ENCODE data around the gene DCLRE1B.

DCLRE1B gene

DNA sequence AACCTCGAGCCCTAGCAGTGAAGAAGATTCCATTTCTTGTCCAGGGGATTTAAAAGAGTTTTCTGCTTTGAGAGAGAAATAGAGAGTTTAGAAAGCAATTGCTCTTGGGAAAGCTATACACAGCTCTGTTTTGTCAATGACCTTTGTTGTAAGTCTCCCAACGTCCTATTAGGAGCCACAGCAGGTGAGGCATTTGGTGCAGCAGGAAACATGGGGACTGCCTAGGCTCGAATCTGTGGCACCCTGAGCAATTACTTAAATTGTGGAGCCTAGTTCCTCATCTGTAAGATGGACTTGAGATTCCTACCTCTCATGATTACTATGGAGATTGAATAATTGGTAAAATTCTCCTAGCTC, 8.2 kb downstream of the DCLRE1B start:
- Histone ChIP-seq H3K9me3 (replicated peaks; ENCODE audit: low read length) (no peaks in the 10 kb centered on the region), H3K27me3 (ENCODE audit: control insufficient read depth, insufficient read depth, low read length) (no peaks in the 10 kb centered on the region), H3K36me3 (ENCODE audit: insufficient read depth, low read length) (peaks cover 19% of the 10 kb centered on the region), H3K9ac (ENCODE audit: low read depth, low read length) (peak overlapping the region; percentile 47), H3K4me3 (ENCODE audit: low read length) (peak overlapping the region; percentile 29), H3K4me1 (ENCODE audit: control insufficient read depth, insufficient read depth, low read length) (peaks cover 13% of the 10 kb centered on the region), H3K4me2 (ENCODE audit: low read length) (peak overlapping the region; percentile 35)

DNA sequence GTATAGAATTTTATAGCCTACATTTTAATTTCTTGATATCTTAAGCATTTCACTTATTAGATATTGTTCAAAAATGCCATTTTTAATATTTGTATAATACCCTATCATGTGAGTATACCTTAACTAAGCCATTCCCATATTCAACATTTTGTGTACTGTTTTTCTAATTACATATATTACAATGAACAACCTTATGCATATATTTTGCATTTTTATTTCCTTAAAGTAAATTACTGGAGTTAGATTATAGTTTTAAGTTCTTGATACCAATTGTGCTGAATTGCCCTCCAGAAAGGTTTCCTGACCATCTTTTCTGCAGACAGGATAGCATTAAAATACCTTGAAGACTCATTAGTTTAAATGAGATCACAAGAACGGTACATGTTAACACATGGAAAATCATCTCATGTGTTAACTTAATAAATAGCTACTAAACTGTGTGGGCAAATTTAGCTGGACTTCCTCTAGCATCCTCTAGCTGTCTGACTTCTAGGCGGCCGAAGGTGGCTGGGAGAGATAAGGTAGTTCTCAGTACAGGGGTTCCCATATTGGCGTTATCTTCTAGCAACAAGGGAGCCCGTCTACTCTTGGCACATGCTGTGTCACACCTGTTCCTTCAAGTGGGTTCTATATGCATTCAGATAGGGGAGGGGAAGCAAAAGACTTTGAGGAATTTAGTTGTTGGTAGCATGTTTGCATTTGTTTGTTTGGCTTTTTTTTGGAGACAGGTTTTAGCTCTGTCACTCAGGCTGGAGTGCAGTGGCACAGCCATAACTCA, 8.9 kb downstream of the DCLRE1B start:
- Histone ChIP-seq H3K9me3 (replicated peaks; ENCODE audit: low read length) (no peaks in the 10 kb centered on the region), H3K4me2 (ENCODE audit: low read length) (no peak overlapping the region), H3K4me3 (ENCODE audit: low read length) (no peak overlapping the region), H3K4me1 (ENCODE audit: control insufficient read depth, insufficient read depth, low read length) (peaks cover 13% of the 10 kb centered on the region), H3K27me3 (ENCODE audit: control insufficient read depth, insufficient read depth, low read length) (no peaks in the 10 kb centered on the region), H3K9ac (ENCODE audit: low read depth, low read length) (no peak overlapping the region), H3K36me3 (ENCODE audit: insufficient read depth, low read length) (peaks cover 19% of the 10 kb centered on the region)

- Histone ChIP-seq H3K27me3 (ENCODE audit: control insufficient read depth, insufficient read depth, low read length) (no peaks in the 10 kb centered on the region), H3K4me2 (ENCODE audit: low read length) (no peak overlapping the region), H3K36me3 (ENCODE audit: insufficient read depth, low read length) (peaks cover 2% of the 10 kb centered on the region), H3K9ac (ENCODE audit: low read depth, low read length) (no peak overlapping the region), H3K4me3 (ENCODE audit: low read length) (no peak overlapping the region), H3K9me3 (replicated peaks; ENCODE audit: low read length) (no peaks in the 10 kb centered on the region), H3K4me1 (ENCODE audit: control insufficient read depth, insufficient read depth, low read length) (peaks cover 13% of the 10 kb centered on the region)
Measured at GRCh38 chr1:113916974-113917373, 11.8 kb downstream of the DCLRE1B start.

GRCh38 chr1:113917400-113918082, 12.4 kb downstream of the DCLRE1B start:
- no peaks in the 10 kb centered on the region for H3K9me3 ChIP-seq (replicated peaks; ENCODE audit: low read length)
- H3K36me3 ChIP-seq (ENCODE audit: insufficient read depth, low read length), result no peaks in the 10 kb centered on the region
- H3K4me3 ChIP-seq (ENCODE audit: low read length), result no peak overlapping the region
- no peaks in the 10 kb centered on the region for H3K27me3 ChIP-seq (ENCODE audit: control insufficient read depth, insufficient read depth, low read length)
- no peak overlapping the region for H3K4me2 ChIP-seq (ENCODE audit: low read length)
- H3K9ac ChIP-seq (ENCODE audit: low read depth, low read length), result no peak overlapping the region
- H3K4me1 ChIP-seq (ENCODE audit: control insufficient read depth, insufficient read depth, low read length), result peaks cover 9% of the 10 kb centered on the region

DNA sequence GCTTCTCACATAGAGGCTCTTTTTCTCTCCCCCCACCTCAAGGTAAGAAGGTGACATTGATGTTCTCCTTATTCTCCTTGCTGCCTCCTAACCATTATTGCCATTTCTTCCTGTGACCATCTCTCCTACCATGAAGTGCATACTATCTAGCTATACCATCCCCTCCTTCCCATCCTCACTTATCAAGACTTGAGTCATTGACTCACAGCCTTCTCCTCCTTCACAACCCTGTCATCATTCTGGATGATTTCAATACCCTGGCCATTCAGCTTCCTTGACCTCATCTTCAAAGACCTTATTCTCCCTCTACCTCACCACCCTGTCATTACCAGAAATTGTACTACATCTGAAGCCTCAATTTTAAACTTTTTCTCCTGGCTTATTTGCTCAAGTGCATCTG, 13.1 kb downstream of the DCLRE1B start:
- H3K9ac ChIP-seq (ENCODE audit: low read depth, low read length), result no peak overlapping the region
- H3K36me3 ChIP-seq (ENCODE audit: insufficient read depth, low read length), result no peaks in the 10 kb centered on the region
- no peak overlapping the region for H3K4me2 ChIP-seq (ENCODE audit: low read length)
- H3K4me3 ChIP-seq (ENCODE audit: low read length), result no peak overlapping the region
- no peaks in the 10 kb centered on the region for H3K9me3 ChIP-seq (replicated peaks; ENCODE audit: low read length)
- peaks cover 2% of the 10 kb centered on the region for H3K4me1 ChIP-seq (ENCODE audit: control insufficient read depth, insufficient read depth, low read length)
- no peaks in the 10 kb centered on the region for H3K27me3 ChIP-seq (ENCODE audit: control insufficient read depth, insufficient read depth, low read length)

GRCh38 chr1:113922957-113923356, 17.8 kb downstream of the DCLRE1B start:
- H3K4me2 ChIP-seq (ENCODE audit: low read length), result no peak overlapping the region
- no peaks in the 10 kb centered on the region for H3K36me3 ChIP-seq (ENCODE audit: insufficient read depth, low read length)
- H3K9ac ChIP-seq (ENCODE audit: low read depth, low read length), result no peak overlapping the region
- no peak overlapping the region for H3K4me3 ChIP-seq (ENCODE audit: low read length)
- no peaks in the 10 kb centered on the region for H3K27me3 ChIP-seq (ENCODE audit: control insufficient read depth, insufficient read depth, low read length)
- no peaks in the 10 kb centered on the region for H3K9me3 ChIP-seq (replicated peaks; ENCODE audit: low read length)
- peaks cover under 1% of the 10 kb centered on the region for H3K4me1 ChIP-seq (ENCODE audit: control insufficient read depth, insufficient read depth, low read length)

DNA sequence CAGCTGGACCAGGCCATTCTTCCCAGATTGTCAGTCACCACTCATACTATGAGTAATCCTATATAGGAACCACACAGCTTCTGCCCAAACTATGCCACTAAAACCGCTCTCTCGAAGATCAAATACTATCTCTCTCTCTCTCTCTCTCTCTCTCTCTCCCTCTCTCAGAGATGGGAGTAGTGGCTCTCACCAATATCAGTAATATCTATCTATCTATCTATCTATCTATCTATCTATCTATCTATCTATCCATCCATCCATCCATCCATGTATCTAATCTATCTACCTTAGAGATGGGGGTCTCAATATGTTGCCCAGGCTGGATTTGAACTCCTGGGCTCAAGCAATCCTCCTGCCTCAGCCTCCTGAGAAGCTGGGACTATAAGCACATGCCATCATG, 19.3 kb downstream of the DCLRE1B start:
- Histone ChIP-seq H3K4me3 (ENCODE audit: low read length) (no peak overlapping the region), H3K4me2 (ENCODE audit: low read length) (no peak overlapping the region), H3K9ac (ENCODE audit: low read depth, low read length) (no peak overlapping the region), H3K27me3 (ENCODE audit: control insufficient read depth, insufficient read depth, low read length) (no peaks in the 10 kb centered on the region), H3K9me3 (replicated peaks; ENCODE audit: low read length) (no peaks in the 10 kb centered on the region), H3K36me3 (ENCODE audit: insufficient read depth, low read length) (no peaks in the 10 kb centered on the region), H3K4me1 (ENCODE audit: control insufficient read depth, insufficient read depth, low read length) (peaks cover 9% of the 10 kb centered on the region)

- peak overlapping the region; percentile 99 for H3K9ac ChIP-seq (ENCODE audit: low read depth, low read length)
- H3K9me3 ChIP-seq (replicated peaks; ENCODE audit: low read length), result no peaks in the 10 kb centered on the region
- peak overlapping the region; percentile 85 for H3K4me3 ChIP-seq (ENCODE audit: low read length)
- H3K36me3 ChIP-seq (ENCODE audit: insufficient read depth, low read length), result no peaks in the 10 kb centered on the region
- H3K27me3 ChIP-seq (ENCODE audit: control insufficient read depth, insufficient read depth, low read length), result no peaks in the 10 kb centered on the region
- peaks cover 27% of the 10 kb centered on the region for H3K4me1 ChIP-seq (ENCODE audit: control insufficient read depth, insufficient read depth, low read length)
- H3K4me2 ChIP-seq (ENCODE audit: low read length), result peak overlapping the region; percentile 86
Measured at GRCh38 chr1:113928187-113928930, 23.2 kb downstream of the DCLRE1B start.

GRCh38 chr1:113928941-113929749, 24.0 kb downstream of the DCLRE1B start, which contains the start of gene HIPK1:
Gene HIPK1, plus strand, starts transcription at chr1:113929324.
- Histone ChIP-seq H3K4me1 (ENCODE audit: control insufficient read depth, insufficient read depth, low read length) (peaks cover 27% of the 10 kb centered on the region), H3K36me3 (ENCODE audit: insufficient read depth, low read length) (no peaks in the 10 kb centered on the region), H3K27me3 (ENCODE audit: control insufficient read depth, insufficient read depth, low read length) (no peaks in the 10 kb centered on the region), H3K4me2 (ENCODE audit: low read length) (peak within 1 kb of the TSS; percentile 95), H3K4me3 (ENCODE audit: low read length) (peak within 1 kb of the TSS; percentile 85), H3K9ac (ENCODE audit: low read depth, low read length) (peak within 1 kb of the TSS; percentile 99), H3K9me3 (replicated peaks; ENCODE audit: low read length) (no peaks in the 10 kb centered on the region)

DNA sequence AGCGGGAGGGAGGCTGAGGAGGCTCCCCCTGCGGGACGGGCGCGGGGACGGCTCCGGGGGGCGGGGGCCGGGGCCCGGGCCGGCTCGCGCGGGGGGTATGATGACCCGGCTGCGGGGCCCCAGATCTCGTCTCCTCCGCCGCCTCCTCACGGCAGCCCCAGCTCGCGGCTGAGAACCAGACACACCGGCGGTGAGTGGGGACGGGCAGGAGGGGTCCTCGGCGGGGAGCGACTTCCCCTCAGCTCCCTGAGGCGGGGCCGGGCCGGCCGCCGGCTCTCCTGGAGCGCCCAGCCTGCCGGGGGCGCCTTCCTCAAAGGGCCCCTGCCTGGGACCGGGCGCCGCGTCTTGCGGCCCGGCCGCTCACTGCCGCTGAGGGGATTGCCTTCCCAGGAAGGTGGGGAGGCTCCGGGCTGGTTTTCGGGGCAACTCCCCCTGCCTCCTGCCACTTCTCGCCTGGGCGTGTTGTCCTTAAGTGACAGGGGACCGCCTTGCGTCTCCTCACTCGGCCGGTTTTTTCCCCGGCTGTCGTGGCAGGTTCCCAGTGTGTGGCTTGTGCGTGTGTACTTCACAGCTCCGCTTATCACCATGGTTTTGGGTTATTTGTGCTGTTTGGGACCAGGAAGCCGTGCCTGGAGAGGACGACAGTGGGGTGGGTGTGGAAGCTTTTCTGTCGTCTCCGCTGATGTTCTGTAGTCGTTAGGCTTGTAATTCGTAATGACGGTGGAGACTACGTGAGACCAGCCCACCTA, 24.8 kb downstream of the DCLRE1B start:
- no peaks in the 10 kb centered on the region for H3K9me3 ChIP-seq (replicated peaks; ENCODE audit: low read length)
- H3K4me1 ChIP-seq (ENCODE audit: control insufficient read depth, insufficient read depth, low read length), result peaks cover 27% of the 10 kb centered on the region
- H3K4me2 ChIP-seq (ENCODE audit: low read length), result peak overlapping the region; percentile 95
- H3K4me3 ChIP-seq (ENCODE audit: low read length), result peak overlapping the region; percentile 85
- H3K9ac ChIP-seq (ENCODE audit: low read depth, low read length), result peak overlapping the region; percentile 99
- no peaks in the 10 kb centered on the region for H3K36me3 ChIP-seq (ENCODE audit: insufficient read depth, low read length)
- no peaks in the 10 kb centered on the region for H3K27me3 ChIP-seq (ENCODE audit: control insufficient read depth, insufficient read depth, low read length)

All from skeletal muscle satellite cell (primary cell).